Measurements from ENCODE around the gene MAGOH.

DNA sequence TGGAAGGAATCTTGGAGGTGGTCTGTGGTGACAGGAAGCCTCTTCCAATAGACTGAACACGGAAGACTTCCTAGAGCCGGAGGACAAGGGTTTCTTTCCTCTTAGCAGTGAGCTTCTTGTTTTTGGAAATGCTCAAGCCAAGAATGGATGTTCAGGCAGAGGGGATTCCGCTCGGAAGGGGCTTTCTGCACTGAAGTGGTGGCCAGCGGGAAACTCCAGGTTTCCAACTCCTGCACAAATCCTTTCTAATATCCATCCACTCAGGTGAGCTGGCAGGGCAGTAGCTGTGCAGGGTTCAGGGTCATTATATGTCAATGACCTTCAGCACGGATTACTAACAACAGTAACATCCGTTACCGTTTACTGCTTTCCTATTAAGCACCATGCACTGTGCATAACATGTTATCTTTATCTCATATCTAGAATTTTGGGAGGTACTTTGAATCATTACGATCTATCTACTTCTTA lies 42.3 kb downstream of the MAGOH start:
- no peak for TF ChIP-seq EZH2 (IDR thresholded peaks at IDR 0.05)
- no peak for TF ChIP-seq POLR2AphosphoS5 (IDR thresholded peaks at IDR 0.05; ENCODE audit: borderline replicate concordance, low read depth, low read length)
- TF ChIP-seq FOXP2 (optimal IDR thresholded peaks at IDR 0.05; ENCODE audit: control extremely low read depth, extremely low read length, insufficient read depth), result no peak

All from SK-N-MC (cell line).